Measurements from ENCODE around the gene MRTFA. TPM values are rescaled to one million over a fixed set of nuclear protein-coding genes. Genes with fewer than 3 reads are reported as not detected.

Gene MRTFA
- total RNA-seq, 1 experiment from 2014 or later = 26.6 TPM

Other genes with a start within 250 kb of the MRTFA start
- not detected in 2 replicates for gene MCHR1, start 42.8 kb upstream of the MRTFA start, total RNA-seq (2014; rRNA removed)
- gene SLC25A17, start 182.6 kb upstream of the MRTFA start, total RNA-seq (2014; rRNA removed) = 26.0 and 28.5 TPM in 2 replicates
- gene ST13, start 219.9 kb upstream of the MRTFA start, total RNA-seq (2014; rRNA removed) = 187 and 203 TPM in 2 replicates
- gene XPNPEP3, start 220.4 kb upstream of the MRTFA start, total RNA-seq (2014; rRNA removed) = 9.4 and 10.7 TPM in 2 replicates
- not detected in 2 replicates for gene DNAJB7, start 225.4 kb upstream of the MRTFA start, total RNA-seq (2014; rRNA removed)